Hepatic stellate cell (primary cell): ENCODE measurements around the gene SDHAF2.
"Not testable (repeated sequence)": the region's sequence is repeated elsewhere in the genome, so short reads cannot be mapped to it uniquely, and the experiment has no call there.

Experiments used
- DNase-seq: peaks from one replicate; pipeline ENCODE4 v3.0.0; 2011; ENCODE audit warnings: low spot score

The SDHAF2 gene

GRCh38 chr11:61476371-61476770 is 46.4 kb downstream of the SDHAF2 start:
- no peak for DNase-seq

- no peak for DNase-seq
These were observed 47.2 kb downstream of the SDHAF2 start for GRCh38 chr11:61477126-61477525.

GRCh38 chr11:61477727-61478148 is 47.8 kb downstream of the SDHAF2 start:
- peak; percentile 66 for DNase-seq

- DNase-seq, result not testable (repeated sequence)
These were observed 49.6 kb downstream of the SDHAF2 start for GRCh38 chr11:61479360-61480058.

GRCh38 chr11:61480261-61480993 is 50.5 kb downstream of the SDHAF2 start:
- no peak for DNase-seq

GRCh38 chr11:61480994-61481335 is 51.0 kb downstream of the SDHAF2 start:
- DNase-seq, result no peak

- no peak for DNase-seq
These were observed 51.9 kb downstream of the SDHAF2 start for GRCh38 chr11:61481806-61482205.

- DNase-seq, result peak; percentile 58
These were observed 52.6 kb downstream of the SDHAF2 start for GRCh38 chr11:61482513-61482912.

- DNase-seq, result peak; percentile 7
These were observed 54.6 kb downstream of the SDHAF2 start for GRCh38 chr11:61484541-61484940.

- DNase-seq, result peak; percentile 8
These were observed 55.2 kb downstream of the SDHAF2 start for GRCh38 chr11:61485080-61485479.

- DNase-seq, result no peak
These were observed 56.2 kb downstream of the SDHAF2 start for GRCh38 chr11:61486011-61486620.

- DNase-seq, result no peak
These were observed 56.9 kb downstream of the SDHAF2 start for GRCh38 chr11:61486779-61487178.

GRCh38 chr11:61487342-61488025 is 57.6 kb downstream of the SDHAF2 start:
- no peak for DNase-seq

- DNase-seq, result peak; percentile 69
These were observed 58.8 kb downstream of the SDHAF2 start for GRCh38 chr11:61488651-61489291.

- DNase-seq, result peak; percentile 67
These were observed 60.2 kb downstream of the SDHAF2 start for GRCh38 chr11:61489833-61490721.

GRCh38 chr11:61491736-61492395 is 61.9 kb downstream of the SDHAF2 start:
- DNase-seq, result no peak

- DNase-seq, result no peak
These were observed 64.5 kb downstream of the SDHAF2 start for GRCh38 chr11:61494381-61494961.

- no peak for DNase-seq
These were observed 66.1 kb downstream of the SDHAF2 start for GRCh38 chr11:61495801-61496601.
